ENCODE results near the gene POTEF.
"Not testable (repeated sequence)": the region's sequence is repeated elsewhere in the genome, so short reads cannot be mapped to it uniquely, and the experiment has no call there.

The POTEF gene

DNA sequence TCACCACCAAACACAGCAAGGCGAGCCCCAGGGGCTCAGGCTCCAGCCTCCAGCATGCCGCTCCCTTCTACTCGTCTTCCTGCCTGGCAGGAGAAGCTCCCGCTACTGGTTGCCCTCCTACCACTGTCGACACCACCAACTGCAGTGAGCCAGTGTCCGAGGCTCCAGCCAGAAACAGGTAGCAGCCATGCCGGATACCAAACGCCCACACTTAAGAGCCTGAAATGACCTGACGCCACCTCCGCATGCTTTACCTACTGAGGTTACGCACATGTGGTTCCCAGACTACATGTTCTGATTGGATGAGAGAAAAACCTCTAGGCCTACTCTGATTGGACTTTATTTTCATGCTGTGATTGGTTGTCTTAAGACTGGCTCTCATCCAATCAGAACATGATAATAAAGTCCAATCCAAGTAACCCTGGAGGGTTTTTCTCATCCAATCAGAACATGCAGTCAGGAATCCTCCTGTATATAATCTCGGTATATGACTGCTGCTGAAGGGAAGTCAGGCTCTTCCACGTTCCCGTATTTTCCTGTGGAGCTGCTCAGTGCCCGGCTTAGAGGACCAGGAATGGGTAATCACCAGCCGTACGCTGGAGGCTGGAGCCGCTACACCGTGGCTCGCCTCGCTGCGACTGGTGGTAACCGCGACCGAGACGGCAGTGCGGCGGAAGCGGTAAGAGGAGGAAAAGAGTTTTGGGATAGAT, at the start of gene POTEF:
Gene POTEF, minus strand, starts transcription at position 103 of the 710 bp plus-strand sequence. CDS start 8,707 bp downstream, outside the sequence.
- in situ Hi-C loops (cut with MboI; ENCODE audit: low sequenced_read_pairs) = not testable (repeated sequence)

DNA sequence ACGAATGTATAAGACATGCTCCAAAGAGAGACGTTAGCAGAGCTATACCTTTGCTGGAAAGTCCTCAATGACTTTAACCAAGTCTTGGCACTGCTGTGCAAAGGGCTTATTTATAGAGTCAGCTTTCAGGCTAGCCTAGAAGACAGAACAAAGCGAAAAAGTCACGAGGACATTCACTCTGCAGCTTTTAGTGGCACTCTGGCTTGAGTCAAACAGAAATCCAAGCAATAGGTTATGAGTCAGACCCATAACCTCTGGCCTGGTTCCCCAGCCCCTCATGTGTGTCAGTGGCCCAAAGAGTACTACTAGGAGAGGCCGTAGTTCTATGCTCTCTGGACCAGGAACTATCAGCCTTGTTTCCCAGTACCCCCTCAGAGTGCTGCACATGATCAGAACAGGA, 45.8 kb upstream of the POTEF start:
- in situ Hi-C loops (cut with MboI; ENCODE audit: low sequenced_read_pairs) = loop anchor here (25.0 kb wide), 1 partner anchor 162 kb away; the partner anchor contains the start of gene IMP4

DNA sequence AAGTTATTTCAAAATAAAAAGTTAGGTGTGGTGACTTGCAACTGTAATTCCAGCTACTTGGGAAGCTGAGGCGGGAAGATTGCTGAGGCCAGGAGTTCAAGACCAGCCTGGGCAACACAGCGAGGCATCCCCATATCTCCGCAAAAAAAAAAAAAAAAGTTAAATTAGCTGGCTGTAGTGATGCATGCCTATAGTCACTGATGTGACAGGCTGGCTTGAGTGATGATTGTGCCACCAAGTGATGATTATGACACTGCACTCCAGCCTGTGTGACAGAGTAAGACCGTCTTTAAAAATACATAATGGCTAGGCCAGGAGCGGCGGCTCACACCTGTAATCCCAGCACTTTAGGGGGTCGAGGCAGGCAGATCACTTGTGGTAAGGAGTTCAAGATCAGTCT, 40.9 kb upstream of the POTEF start:
- in situ Hi-C loops (cut with MboI; ENCODE audit: low sequenced_read_pairs) = no loop called here

DNA sequence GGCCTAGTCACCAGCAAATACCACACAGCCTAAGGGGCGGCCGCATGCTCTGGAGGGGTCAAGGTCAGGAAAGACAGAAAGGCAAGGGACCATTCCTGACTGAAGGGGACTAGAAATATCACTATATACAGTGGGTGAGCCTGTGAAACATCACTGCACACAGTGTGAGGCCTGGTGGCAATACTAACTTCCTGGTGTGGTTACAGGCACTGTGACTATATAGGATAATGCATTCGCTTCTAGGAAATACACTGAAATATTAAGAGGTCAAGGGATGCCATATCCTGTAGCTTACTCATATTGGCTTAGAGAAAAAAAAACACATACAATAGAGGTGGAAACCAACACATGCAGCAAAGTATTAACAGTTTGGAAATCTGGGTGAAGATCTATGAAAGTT, 40.1 kb upstream of the POTEF start:
- in situ Hi-C loops (cut with MboI; ENCODE audit: low sequenced_read_pairs) = not testable (repeated sequence)

DNA sequence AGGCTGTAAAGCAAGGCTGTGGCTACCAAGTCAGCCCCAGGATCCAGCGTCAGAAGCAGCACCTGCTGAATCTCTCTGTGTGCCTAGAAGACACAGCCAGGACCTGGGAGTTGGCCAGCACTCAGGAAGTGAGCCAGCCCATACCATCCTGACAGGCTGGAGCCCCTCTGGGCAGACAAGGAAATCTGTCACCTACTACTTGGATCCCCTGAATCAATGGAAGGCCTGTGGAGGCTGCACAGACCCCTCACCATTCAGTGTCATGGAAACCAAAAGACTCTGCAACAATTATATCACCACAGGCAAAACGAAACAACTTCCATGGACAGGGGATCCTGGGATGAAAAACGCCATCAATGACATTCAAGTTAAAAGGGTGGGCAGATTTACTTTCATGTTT, 37.6 kb upstream of the POTEF start:
- in situ Hi-C loops (cut with MboI; ENCODE audit: low sequenced_read_pairs) = not testable (repeated sequence)

DNA sequence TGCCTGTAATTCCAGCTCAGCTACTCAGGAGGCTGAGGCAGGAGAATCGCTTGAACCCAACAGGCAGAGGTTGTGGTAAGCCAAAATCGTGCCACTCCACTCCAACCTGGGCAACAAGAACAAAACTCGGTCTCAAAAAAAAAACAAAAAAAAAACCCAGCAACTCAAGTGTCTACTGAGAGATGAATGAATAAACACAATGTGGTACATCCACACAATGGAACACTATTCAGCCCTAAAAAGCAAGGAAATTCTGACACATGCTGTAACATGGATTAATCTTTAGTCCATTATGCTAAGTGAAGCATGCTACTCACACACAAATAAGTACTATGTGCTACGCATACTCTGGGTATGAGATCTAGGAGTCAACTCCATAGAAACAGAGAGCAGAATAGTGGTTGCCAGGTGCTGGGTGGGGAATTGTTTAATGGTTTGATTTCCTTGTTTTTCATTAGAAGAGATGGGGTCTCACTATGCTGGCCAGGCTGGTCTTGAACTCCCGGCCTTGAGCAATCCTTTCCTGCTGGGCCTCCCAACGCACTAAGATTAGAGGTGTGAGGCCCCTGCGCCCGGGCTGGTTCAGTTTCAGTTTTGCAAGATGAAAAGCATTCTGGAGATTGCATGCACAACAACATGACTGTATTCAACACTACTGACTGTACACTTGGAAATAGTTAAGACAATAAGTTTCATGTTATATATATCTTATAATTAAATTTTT, 36.4 kb upstream of the POTEF start:
- in situ Hi-C loops (cut with MboI; ENCODE audit: low sequenced_read_pairs) = no loop called here

DNA sequence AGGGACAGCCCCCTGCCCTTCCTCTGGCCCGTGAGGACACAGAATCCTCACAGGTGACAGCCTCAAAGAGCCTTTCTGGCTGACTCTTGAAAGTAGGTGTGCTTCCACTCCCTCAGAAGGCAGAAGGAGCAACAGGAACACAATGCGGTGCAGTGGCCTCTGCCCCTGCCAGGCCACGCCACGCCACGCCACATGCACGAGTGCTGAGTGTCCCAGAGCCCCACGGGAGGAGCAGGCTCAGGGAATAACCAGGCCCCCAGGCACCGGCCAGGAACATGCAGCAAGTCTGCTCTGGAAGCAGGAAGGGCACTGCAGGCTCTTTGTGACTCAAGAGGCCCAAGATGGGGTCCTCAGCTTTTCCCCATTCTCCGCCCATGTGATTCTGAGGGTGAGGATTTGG, 33.9 kb upstream of the POTEF start:
- in situ Hi-C loops (cut with MboI; ENCODE audit: low sequenced_read_pairs) = no loop called here

DNA sequence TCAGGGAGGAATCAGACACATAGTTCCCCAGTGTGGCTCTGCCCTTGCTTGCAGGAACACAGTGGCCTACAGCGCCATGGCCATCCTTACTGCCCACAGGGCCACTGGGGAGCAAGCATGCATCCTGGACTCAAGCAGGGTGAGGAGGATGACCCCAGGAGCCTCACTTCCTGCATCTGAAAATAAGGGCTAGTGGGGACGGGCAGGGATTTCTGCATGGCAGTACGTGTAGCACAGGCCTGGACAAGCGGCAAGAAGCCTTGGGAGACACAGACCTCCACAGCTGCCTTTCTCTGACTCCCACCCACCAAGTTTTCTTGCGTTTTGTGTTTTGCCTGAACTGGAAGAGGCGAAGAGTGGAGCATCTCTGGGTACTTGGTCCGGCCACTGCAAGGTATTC, 33.5 kb upstream of the POTEF start:
- in situ Hi-C loops (cut with MboI; ENCODE audit: low sequenced_read_pairs) = not testable (repeated sequence)

DNA sequence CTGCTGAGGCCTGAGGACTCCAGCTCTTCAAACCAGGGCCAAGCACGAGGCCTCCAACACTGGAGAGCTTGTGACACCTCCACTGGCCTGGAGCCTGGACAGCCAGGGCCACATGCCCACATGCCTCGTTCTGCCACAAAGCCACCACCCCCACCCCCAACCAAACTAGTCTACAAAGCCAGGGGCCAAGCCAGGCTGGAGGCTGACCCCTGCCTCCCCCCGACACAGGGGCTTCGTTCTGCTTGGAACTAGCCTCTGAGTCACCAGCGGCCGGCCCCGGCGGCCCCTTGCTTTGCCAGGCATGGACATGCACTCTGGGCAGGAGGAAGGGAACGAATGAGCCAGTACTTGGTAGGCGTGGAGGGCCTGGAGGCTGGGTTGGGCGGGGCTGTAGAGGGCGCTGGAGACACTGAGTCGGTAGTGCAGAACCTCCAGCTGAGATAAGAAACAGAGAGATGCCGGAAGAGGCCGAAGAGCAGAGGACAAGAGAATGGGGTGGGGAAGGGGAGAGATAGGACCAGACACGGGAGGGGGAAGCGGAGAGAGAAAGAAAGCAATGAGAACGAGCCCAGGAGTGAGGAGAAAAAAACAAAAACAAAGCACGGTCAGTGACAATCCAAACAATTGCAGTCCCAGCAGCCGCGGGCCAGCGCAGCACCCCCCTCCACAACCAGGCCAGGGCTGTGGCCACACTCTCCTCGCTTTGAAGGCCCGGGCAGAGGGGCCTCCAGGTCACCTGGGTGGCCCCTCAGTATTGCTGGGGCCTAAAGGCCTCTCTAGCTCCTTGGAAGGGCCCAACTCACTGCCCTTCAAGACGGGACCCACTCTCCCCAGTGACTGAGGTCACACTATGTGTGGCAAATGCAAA, 32.0 kb upstream of the POTEF start:
- in situ Hi-C loops (cut with MboI; ENCODE audit: low sequenced_read_pairs) = not testable (repeated sequence)

DNA sequence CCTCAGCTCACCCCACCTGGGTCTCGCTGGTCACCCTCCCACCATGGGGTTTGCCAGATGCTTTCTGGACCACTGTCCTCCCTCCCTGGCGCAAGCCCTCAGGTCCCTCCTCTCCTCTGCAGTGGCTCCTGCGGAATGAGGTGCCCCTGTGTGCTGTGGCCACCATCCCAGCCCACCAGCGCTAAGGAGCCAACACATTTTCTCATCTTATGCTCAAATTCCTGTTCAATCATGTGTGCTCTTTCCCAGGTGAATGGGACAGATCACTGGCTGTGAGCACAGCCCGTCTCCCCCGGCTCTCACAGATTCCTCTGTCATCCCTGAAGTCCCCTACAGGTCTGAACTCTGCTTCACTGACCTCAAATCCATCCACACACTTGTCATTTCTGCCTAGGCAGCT, 31.1 kb upstream of the POTEF start:
- in situ Hi-C loops (cut with MboI; ENCODE audit: low sequenced_read_pairs) = no loop called here

DNA sequence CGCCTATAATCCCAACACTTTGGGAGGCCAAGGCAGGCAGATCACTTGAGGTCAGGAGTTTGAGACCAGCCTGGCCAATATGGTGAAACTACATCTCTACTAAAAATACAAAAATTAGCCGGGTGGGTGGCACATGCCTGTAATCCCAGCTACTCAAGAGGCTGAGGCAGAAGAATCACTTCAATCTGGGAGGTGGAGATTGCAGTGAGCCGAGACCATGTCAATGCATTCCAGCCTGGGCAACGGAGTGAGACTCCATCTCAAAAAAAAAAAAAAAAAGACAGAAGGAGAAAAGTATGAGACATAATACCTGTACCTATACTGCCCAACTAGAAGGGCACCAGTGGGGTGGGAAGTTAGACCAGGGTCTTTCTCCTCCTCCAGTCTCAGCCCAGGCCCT, 30.4 kb upstream of the POTEF start:
- in situ Hi-C loops (cut with MboI; ENCODE audit: low sequenced_read_pairs) = not testable (repeated sequence)

DNA sequence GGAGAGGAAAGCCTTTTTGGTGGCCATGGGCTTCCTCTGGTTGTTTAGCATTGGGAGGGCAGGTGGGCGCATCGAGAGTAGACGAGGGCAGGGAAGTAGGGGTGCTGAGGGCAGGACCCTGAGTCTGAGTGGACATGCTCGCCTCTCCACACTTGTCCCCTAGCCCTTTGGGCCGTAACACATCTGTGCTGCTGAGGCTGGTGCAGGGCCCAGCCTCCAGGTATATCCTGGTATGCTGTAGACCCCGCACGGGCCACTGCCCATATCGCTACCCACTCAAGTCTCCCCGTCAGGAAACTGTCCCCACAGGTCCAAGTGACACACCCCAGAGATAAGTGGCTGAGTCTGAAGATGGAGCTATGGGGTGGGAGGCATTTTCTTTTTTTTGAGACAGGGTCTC, 29.6 kb upstream of the POTEF start:
- in situ Hi-C loops (cut with MboI; ENCODE audit: low sequenced_read_pairs) = no loop called here

DNA sequence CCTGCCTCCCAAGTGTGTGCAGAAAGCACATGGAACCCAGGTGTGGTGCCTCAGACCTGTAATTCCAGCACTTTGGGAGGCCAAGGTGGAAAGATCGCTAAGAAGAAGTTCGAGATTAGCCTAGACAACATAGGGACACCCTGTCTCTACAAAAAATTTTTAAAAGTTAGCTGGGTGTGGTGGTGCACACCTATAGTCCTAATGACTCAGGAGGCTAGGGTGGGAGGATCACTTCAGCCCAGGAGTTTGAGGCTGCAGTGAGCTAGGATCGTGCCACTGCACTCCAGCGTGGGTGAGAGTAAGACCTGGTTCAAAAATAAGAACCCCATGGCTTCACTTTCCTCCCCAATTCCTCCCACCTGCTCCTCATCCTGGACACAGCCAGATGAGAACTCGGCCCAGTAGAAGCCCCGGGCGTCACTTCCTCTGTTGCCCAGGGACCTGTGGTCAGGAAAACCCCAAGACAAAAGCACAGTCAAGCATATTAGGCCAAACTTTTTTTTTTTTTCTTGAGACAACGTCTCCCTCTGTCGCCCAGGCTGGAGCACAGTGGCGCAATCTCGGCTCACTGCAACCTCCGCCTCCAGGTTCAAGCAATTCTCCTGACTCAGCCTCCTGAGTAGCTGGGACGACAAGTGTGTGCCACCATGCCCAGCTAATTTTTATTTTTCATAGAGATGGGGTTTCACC, 28.9 kb upstream of the POTEF start:
- in situ Hi-C loops (cut with MboI; ENCODE audit: low sequenced_read_pairs) = not testable (repeated sequence)

DNA sequence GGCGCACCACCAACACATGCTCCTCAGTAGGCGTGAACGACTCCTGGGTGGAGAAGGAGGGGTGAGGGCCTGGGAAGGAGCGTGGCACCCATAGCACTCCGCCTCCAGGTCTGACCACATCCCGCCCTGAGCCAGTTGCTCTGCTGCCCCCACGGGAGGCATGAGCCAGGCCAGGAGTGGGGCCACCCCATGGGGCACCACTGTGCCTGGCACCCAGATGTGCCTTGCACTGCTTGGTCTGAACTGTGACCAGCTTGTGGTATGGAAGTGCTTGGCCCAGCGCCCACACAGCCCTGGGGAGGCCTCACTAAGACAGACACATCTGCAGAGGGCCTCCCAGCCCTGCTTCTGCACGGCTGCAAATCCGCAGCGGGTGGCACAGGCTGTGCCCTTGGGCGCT, 28.3 kb upstream of the POTEF start:
- in situ Hi-C loops (cut with MboI; ENCODE audit: low sequenced_read_pairs) = not testable (repeated sequence)

DNA sequence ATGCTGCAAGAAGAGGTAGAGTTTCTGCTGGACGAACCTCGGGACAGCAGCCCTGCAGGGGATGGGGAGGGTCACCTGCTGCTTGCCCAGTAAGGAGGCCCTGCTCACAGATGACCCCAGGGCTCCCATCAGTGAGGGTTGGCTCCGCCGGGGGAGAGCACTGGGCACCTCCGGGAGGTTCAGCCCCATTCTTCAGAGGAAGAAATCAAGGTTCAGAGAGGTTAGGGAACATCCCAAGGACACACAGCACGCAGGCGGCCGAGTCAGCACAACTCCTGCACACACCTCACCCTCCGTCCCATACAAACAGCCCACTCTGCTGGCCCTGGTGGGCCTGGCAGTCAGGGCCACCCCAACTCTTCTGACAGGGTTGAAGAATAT, 27.6 kb upstream of the POTEF start:
- in situ Hi-C loops (cut with MboI; ENCODE audit: low sequenced_read_pairs) = no loop called here

DNA sequence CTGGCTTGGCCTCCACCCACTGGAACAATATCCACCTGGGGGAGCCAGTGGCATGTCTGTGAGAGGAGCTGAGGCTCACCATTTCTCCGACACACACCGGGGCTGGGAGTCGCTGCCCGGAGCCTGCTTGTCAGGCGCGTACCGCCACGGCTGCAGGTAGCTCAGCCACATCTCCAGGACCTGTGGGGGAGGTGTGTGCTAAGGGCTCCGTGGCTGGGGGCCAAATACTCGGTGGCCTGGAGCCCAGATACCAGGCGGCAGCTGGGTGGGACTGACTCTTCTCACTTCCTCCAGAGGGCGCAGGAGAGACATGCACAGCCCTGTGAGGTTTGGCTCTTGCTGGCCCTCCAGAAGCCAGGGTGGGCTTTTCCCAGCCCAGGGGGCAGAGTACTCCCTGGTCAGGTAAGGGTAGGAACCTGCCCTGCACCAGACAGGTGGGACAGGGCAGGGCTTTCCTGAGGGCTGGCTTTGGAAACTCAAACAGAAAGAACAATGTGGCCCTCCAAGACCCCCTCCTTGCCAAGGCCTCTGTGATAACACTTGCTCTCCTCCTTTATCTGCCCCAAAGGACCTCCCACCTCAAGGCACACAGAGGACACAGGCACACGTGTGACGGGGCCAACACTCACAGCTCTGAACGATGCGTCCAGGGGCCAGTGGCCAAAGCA, 27.1 kb upstream of the POTEF start:
- in situ Hi-C loops (cut with MboI; ENCODE audit: low sequenced_read_pairs) = not testable (repeated sequence)

DNA sequence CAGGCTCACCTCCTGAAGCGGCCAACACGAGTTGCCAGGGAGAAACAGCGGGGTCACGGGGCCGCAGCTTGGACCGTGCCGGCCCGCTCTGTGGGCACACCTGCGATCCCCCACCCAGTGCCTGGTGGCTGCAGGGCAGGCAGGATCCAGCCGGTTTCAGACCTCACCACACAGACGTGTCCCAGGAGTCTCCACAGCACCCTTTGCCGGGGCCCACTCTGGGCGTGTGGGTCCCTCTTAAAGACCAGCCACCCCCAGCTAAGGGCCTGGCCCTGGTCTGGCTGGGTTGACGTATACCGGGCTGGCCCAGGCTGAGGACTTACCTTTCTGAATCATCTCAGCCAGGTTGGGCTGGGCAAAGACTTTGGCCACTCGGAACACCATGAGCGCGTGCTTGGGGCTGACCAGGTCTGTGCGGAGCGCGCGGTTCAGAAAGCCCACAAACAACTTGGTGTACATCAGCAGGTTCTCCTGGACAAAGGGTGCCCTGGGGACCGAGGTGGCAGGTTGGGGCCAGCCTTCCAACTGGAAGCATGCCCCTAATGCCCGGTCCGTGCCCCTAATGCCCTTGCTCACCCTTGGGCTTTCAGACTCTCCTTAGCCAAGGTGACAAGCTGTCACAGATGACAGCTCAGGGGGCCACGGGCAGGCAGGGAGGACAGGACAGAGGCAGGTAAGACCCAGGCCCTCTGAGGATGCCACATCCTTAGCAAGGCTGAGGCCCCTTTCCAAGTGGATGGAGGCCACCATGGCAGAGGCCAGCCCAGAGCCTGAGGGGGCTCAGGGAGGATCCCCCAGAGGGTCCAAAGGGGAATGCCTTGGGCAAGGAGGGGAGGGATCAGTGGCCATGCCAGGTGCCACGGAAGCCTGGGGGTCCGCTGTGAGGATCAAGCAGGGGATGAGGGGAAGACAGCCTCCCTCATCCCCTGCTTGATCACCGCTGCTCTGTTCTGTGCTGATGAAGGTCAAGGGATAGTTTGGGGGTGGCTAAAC, 26.0 kb upstream of the POTEF start:
- in situ Hi-C loops (cut with MboI; ENCODE audit: low sequenced_read_pairs) = no loop called here

DNA sequence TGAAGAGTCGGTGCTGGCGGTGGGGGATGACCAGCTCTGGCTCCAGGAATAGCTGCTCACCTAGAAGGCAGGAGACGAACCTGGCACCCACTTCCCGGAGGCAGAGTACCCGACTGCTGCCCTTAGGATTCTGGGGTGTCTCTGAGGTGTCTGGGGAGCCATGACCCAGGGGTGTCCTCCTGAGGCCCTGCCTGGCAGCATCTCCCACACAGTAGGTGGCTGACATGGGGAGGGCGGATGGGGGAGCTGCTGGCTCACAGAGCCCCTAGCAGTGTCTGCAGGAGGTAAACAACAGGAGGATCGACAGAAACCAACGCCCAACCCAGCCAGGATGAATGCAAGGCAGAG, 25.4 kb upstream of the POTEF start:
- in situ Hi-C loops (cut with MboI; ENCODE audit: low sequenced_read_pairs) = not testable (repeated sequence)

DNA sequence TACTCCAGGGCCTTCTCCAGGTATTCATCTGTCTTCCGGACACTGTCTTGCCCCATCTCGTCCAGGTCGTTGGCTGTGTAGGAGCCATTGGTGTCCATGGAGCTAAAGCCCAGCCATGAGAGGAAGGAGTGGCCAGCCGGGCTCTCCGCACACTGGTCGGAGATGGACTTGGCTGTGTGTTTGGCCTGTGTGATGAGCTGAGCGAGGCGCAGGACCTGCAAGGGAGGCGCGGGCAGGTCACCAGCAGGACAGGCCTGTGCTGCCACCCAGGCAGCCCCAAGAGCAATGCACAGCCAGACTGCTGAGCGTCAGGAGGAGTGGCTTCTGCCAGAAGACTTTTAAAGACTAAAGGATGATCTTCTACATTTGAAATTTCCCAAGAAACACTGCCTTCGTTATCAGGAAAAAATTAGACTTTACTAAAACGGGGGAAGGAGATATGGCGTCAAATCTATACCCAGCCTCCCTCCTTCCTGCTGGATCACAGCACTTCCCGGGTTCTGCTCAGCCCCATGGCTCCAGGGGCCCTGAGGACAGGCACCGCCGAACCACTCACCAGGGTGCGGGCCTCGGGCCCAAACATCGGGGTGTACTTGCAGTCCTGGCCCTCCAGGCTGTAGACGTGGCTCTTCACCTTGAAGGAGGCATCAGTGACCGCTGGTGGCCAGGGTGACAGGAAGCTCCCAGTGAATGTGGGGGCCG, 24.9 kb upstream of the POTEF start:
- in situ Hi-C loops (cut with MboI; ENCODE audit: low sequenced_read_pairs) = not testable (repeated sequence)
